ENCODE data around the gene ATF1.

Gene ATF1

GRCh38 chr12:50772877-50773276 is 9.0 kb downstream of the ATF1 start:
- Histone ChIP-seq H3K4me3 (ENCODE audit: low read length) (no peak overlapping the region), H3K27ac (ENCODE audit: low read depth, low read length) (no peak overlapping the region), H3K4me2 (ENCODE audit: low read length) (no peak overlapping the region), H3K9me3 (ENCODE audit: control insufficient read depth, insufficient read depth, low read length) (no peaks in the 10 kb centered on the region), H4K20me1 (ENCODE audit: control insufficient read depth, insufficient read depth, low read depth, low read length) (no peaks in the 10 kb centered on the region), H3F3A (ENCODE audit: control insufficient read depth, insufficient read depth) (no peaks in the 10 kb centered on the region), H3K9me2 (replicated peaks; ENCODE audit: control insufficient read depth, low read length) (no peaks in the 10 kb centered on the region), H3K27me3 (ENCODE audit: control insufficient read depth, low read length) (no peaks in the 10 kb centered on the region), H3K4me1 (ENCODE audit: control insufficient read depth, low read length) (no peaks in the 10 kb centered on the region), H3K36me3 (ENCODE audit: control insufficient read depth, low read length) (peaks cover 13% of the 10 kb centered on the region), H3K79me2 (ENCODE audit: control insufficient read depth, low read length) (peaks cover 61% of the 10 kb centered on the region)
- no peak for TF ChIP-seq CTCF (IDR thresholded peaks at IDR 0.05; ENCODE audit: low read depth, low read length, poor library complexity, severe bottlenecking)
- TF ChIP-seq EZH2phosphoT487 (IDR thresholded peaks at IDR 0.05; ENCODE audit: borderline replicate concordance, low read length), result no peak

GRCh38 chr12:50775251-50775650 is 11.3 kb downstream of the ATF1 start:
- no peak for TF ChIP-seq EZH2phosphoT487 (IDR thresholded peaks at IDR 0.05; ENCODE audit: borderline replicate concordance, low read length)
- no peak for TF ChIP-seq CTCF (IDR thresholded peaks at IDR 0.05; ENCODE audit: low read depth, low read length, poor library complexity, severe bottlenecking)
- Histone ChIP-seq H3K9me3 (ENCODE audit: control insufficient read depth, insufficient read depth, low read length) (no peaks in the 10 kb centered on the region), H3K4me2 (ENCODE audit: low read length) (no peak overlapping the region), H3K9me2 (replicated peaks; ENCODE audit: control insufficient read depth, low read length) (no peaks in the 10 kb centered on the region), H3K79me2 (ENCODE audit: control insufficient read depth, low read length) (peaks cover 58% of the 10 kb centered on the region), H3K27me3 (ENCODE audit: control insufficient read depth, low read length) (no peaks in the 10 kb centered on the region), H3K4me3 (ENCODE audit: low read length) (no peak overlapping the region), H3K27ac (ENCODE audit: low read depth, low read length) (no peak overlapping the region), H3F3A (ENCODE audit: control insufficient read depth, insufficient read depth) (no peaks in the 10 kb centered on the region), H3K4me1 (ENCODE audit: control insufficient read depth, low read length) (no peaks in the 10 kb centered on the region), H3K36me3 (ENCODE audit: control insufficient read depth, low read length) (peaks cover 7% of the 10 kb centered on the region), H4K20me1 (ENCODE audit: control insufficient read depth, insufficient read depth, low read depth, low read length) (no peaks in the 10 kb centered on the region)

GRCh38 chr12:50776749-50777728 is 13.1 kb downstream of the ATF1 start:
- Histone ChIP-seq H3K9me2 (replicated peaks; ENCODE audit: control insufficient read depth, low read length) (no peaks in the 10 kb centered on the region), H3K9me3 (ENCODE audit: control insufficient read depth, insufficient read depth, low read length) (no peaks in the 10 kb centered on the region), H4K20me1 (ENCODE audit: control insufficient read depth, insufficient read depth, low read depth, low read length) (no peaks in the 10 kb centered on the region), H3K4me3 (ENCODE audit: low read length) (no peak overlapping the region), H3K4me1 (ENCODE audit: control insufficient read depth, low read length) (no peaks in the 10 kb centered on the region), H3K27me3 (ENCODE audit: control insufficient read depth, low read length) (no peaks in the 10 kb centered on the region), H3K27ac (ENCODE audit: low read depth, low read length) (no peak overlapping the region), H3K36me3 (ENCODE audit: control insufficient read depth, low read length) (no peaks in the 10 kb centered on the region), H3K79me2 (ENCODE audit: control insufficient read depth, low read length) (peaks cover 52% of the 10 kb centered on the region), H3F3A (ENCODE audit: control insufficient read depth, insufficient read depth) (no peaks in the 10 kb centered on the region), H3K4me2 (ENCODE audit: low read length) (no peak overlapping the region)
- TF ChIP-seq EZH2phosphoT487 (IDR thresholded peaks at IDR 0.05; ENCODE audit: borderline replicate concordance, low read length), result no peak
- TF ChIP-seq CTCF (IDR thresholded peaks at IDR 0.05; ENCODE audit: low read depth, low read length, poor library complexity, severe bottlenecking), result no peak

All from DOHH2 (cell line).